ES-I3 (cell line): Measurements from ENCODE around the gene FCGR3A.

ENCODE experiments used
- H3K36me3 ChIP-seq: 2 replicates; pipeline ENCODE4 v1.6.1; 2013; ENCODE audit warnings: mild to moderate bottlenecking, low read length, control low read depth, moderate library complexity; ENCODE audit not compliant: insufficient read depth
- H3K4me1 ChIP-seq: 2 replicates; pipeline ENCODE4 v1.6.1; 2013; ENCODE audit warnings: mild to moderate bottlenecking, control low read depth, low read length; ENCODE audit not compliant: insufficient read depth
- H3K9ac ChIP-seq: 2 replicates; pipeline ENCODE4 v1.6.1; 2013; ENCODE audit warnings: low read depth, mild to moderate bottlenecking, low read length, moderate library complexity
- H3K9me3 ChIP-seq: 2 replicates; pipeline ENCODE4 v1.6.1; 2013; ENCODE audit warnings: mild to moderate bottlenecking, low read length, moderate library complexity; ENCODE audit not compliant: control insufficient read depth, insufficient read depth

FCGR3A gene

GRCh38 chr1:161502641-161503393 lies 46.8 kb downstream of the FCGR3A start:
- Histone ChIP-seq H3K4me1 (no peaks in the 10 kb centered on the region), H3K36me3 (no peaks in the 10 kb centered on the region), H3K9ac (no peak overlapping the region), H3K9me3 (no peaks in the 10 kb centered on the region)

- Histone ChIP-seq H3K9me3 (no peaks in the 10 kb centered on the region), H3K4me1 (no peaks in the 10 kb centered on the region), H3K36me3 (no peaks in the 10 kb centered on the region), H3K9ac (no peak overlapping the region)
Observed at GRCh38 chr1:161502181-161502580, 47.4 kb downstream of the FCGR3A start.

- Histone ChIP-seq H3K9ac (no peak overlapping the region), H3K9me3 (no peaks in the 10 kb centered on the region), H3K4me1 (no peaks in the 10 kb centered on the region), H3K36me3 (no peaks in the 10 kb centered on the region)
Observed at GRCh38 chr1:161501234-161501633, 48.4 kb downstream of the FCGR3A start.

GRCh38 chr1:161499099-161500039 lies 50.2 kb downstream of the FCGR3A start:
- H3K36me3 ChIP-seq: no peaks in the 10 kb centered on the region
- H3K4me1 ChIP-seq: no peaks in the 10 kb centered on the region
- no peaks in the 10 kb centered on the region for H3K9me3 ChIP-seq
- no peak overlapping the region for H3K9ac ChIP-seq

- H3K4me1 ChIP-seq: no peaks in the 10 kb centered on the region
- no peaks in the 10 kb centered on the region for H3K36me3 ChIP-seq
- no peak overlapping the region for H3K9ac ChIP-seq
- no peaks in the 10 kb centered on the region for H3K9me3 ChIP-seq
Observed at GRCh38 chr1:161498646-161499045, 51.0 kb downstream of the FCGR3A start.

GRCh38 chr1:161497961-161498360 lies 51.7 kb downstream of the FCGR3A start:
- Histone ChIP-seq H3K36me3 (no peaks in the 10 kb centered on the region), H3K9me3 (no peaks in the 10 kb centered on the region), H3K9ac (no peak overlapping the region), H3K4me1 (no peaks in the 10 kb centered on the region)

- Histone ChIP-seq H3K36me3 (no peaks in the 10 kb centered on the region), H3K9me3 (no peaks in the 10 kb centered on the region), H3K9ac (no peak overlapping the region), H3K4me1 (no peaks in the 10 kb centered on the region)
Observed at GRCh38 chr1:161495490-161495889, 54.1 kb downstream of the FCGR3A start.

- no peaks in the 10 kb centered on the region for H3K4me1 ChIP-seq
- H3K9ac ChIP-seq: no peak overlapping the region
- H3K36me3 ChIP-seq: no peaks in the 10 kb centered on the region
- H3K9me3 ChIP-seq: no peaks in the 10 kb centered on the region
Observed at GRCh38 chr1:161494091-161494735, 55.4 kb downstream of the FCGR3A start.

- no peaks in the 10 kb centered on the region for H3K4me1 ChIP-seq
- H3K36me3 ChIP-seq: no peaks in the 10 kb centered on the region
- no peaks in the 10 kb centered on the region for H3K9me3 ChIP-seq
- H3K9ac ChIP-seq: no peak overlapping the region
Observed at GRCh38 chr1:161492827-161493226, 56.8 kb downstream of the FCGR3A start.
